Ectodermal cell (in vitro differentiated cells): ENCODE measurements around the gene GAS6.

Experiments used
- H3K27ac ChIP-seq: 2 replicates; pipeline ENCODE4 v1.7.0; 2013; ENCODE audit warnings: mild to moderate bottlenecking, low read depth, low read length; ENCODE audit not compliant: insufficient read depth, poor library complexity, severe bottlenecking
- H3K27me3 ChIP-seq: 2 replicates; pipeline ENCODE4 v1.7.0; 2013; ENCODE audit warnings: mild to moderate bottlenecking, low read length; ENCODE audit not compliant: insufficient read depth, control insufficient read depth, poor library complexity, severe bottlenecking
- H3K36me3 ChIP-seq: one replicate; pipeline ENCODE4 v1.7.0; 2013; ENCODE audit warnings: low read length; ENCODE audit not compliant: control insufficient read depth, insufficient read depth
- H3K4me1 ChIP-seq: one replicate; pipeline ENCODE4 v1.7.0; 2013; ENCODE audit warnings: low read length; ENCODE audit not compliant: control insufficient read depth, insufficient read depth
- H3K4me3 ChIP-seq: 2 replicates; pipeline ENCODE4 v1.7.0; 2013; ENCODE audit warnings: low read depth, low read length, control low read depth; ENCODE audit not compliant: insufficient read depth
- H3K9me3 ChIP-seq: 2 replicates; pipeline ENCODE4 v1.7.0; 2013; ENCODE audit warnings: mild to moderate bottlenecking, low read length, moderate library complexity; ENCODE audit not compliant: control insufficient read depth
- WGBS, 2 experiments: methylation state at CpG; one replicate each; pipeline ENCODE4 v1.1.7; 2013; ENCODE audit warnings: missing lambda C conversion rate in 2 of 2; 5-methylcytosine and 5-hydroxymethylcytosine counted together

GAS6 gene

GRCh38 chr13:113852536-113853517 is 11.0 kb downstream of the GAS6 start:
- H3K36me3 ChIP-seq, result no peaks in the 10 kb centered on the region
- no peak overlapping the region for H3K27ac ChIP-seq
- H3K4me1 ChIP-seq, result peaks cover 25% of the 10 kb centered on the region
- no peak overlapping the region for H3K4me3 ChIP-seq
- H3K9me3 ChIP-seq, result no peaks in the 10 kb centered on the region
- WGBS, 2 experiments, result 90 to 91% methylated on average over 22 of the region's 22 CpGs
- H3K27me3 ChIP-seq, result no peaks in the 10 kb centered on the region

- 93 to 94% methylated on average over 23 of the region's 23 CpGs for WGBS, 2 experiments
- no peak overlapping the region for H3K27ac ChIP-seq
- no peak overlapping the region for H3K4me3 ChIP-seq
- no peaks in the 10 kb centered on the region for H3K9me3 ChIP-seq
- H3K36me3 ChIP-seq, result no peaks in the 10 kb centered on the region
- no peaks in the 10 kb centered on the region for H3K27me3 ChIP-seq
- peaks cover 19% of the 10 kb centered on the region for H3K4me1 ChIP-seq
Observed at GRCh38 chr13:113851826-113852535, 11.9 kb downstream of the GAS6 start.

- Histone ChIP-seq H3K9me3 (no peaks in the 10 kb centered on the region), H3K27ac (no peak overlapping the region), H3K36me3 (no peaks in the 10 kb centered on the region), H3K4me3 (no peak overlapping the region), H3K27me3 (no peaks in the 10 kb centered on the region), H3K4me1 (peaks cover 19% of the 10 kb centered on the region)
- WGBS, 2 experiments, result 98 to 100% methylated on average over 1 of the region's 1 CpG
Observed at GRCh38 chr13:113851480-113851803, 12.4 kb downstream of the GAS6 start.

GRCh38 chr13:113850722-113851479 is 13.0 kb downstream of the GAS6 start:
- H3K9me3 ChIP-seq, result no peaks in the 10 kb centered on the region
- H3K4me1 ChIP-seq, result peaks cover 19% of the 10 kb centered on the region
- no peak overlapping the region for H3K4me3 ChIP-seq
- 94% methylated on average over 3 of the region's 3 CpGs for whole genome bisulfite sequencing, 2 experiments
- H3K27me3 ChIP-seq, result no peaks in the 10 kb centered on the region
- H3K36me3 ChIP-seq, result no peaks in the 10 kb centered on the region
- H3K27ac ChIP-seq, result no peak overlapping the region

GRCh38 chr13:113849981-113850721 is 13.7 kb downstream of the GAS6 start:
- no peaks in the 10 kb centered on the region for H3K9me3 ChIP-seq
- no peaks in the 10 kb centered on the region for H3K36me3 ChIP-seq
- H3K27me3 ChIP-seq, result no peaks in the 10 kb centered on the region
- WGBS, 2 experiments, result 95 to 96% methylated on average over 7 to 8 of the region's 8 CpGs
- no peak overlapping the region for H3K4me3 ChIP-seq
- peaks cover 14% of the 10 kb centered on the region for H3K4me1 ChIP-seq
- H3K27ac ChIP-seq, result no peak overlapping the region

GRCh38 chr13:113849546-113849945 is 14.3 kb downstream of the GAS6 start:
- H3K9me3 ChIP-seq, result no peaks in the 10 kb centered on the region
- no peak overlapping the region for H3K27ac ChIP-seq
- H3K36me3 ChIP-seq, result no peaks in the 10 kb centered on the region
- no peaks in the 10 kb centered on the region for H3K27me3 ChIP-seq
- H3K4me3 ChIP-seq, result no peak overlapping the region
- WGBS, 2 experiments, result 87 to 91% methylated on average over 3 of the region's 3 CpGs
- H3K4me1 ChIP-seq, result peaks cover 8% of the 10 kb centered on the region

- Histone ChIP-seq H3K9me3 (no peaks in the 10 kb centered on the region), H3K4me1 (no peaks in the 10 kb centered on the region), H3K27ac (no peak overlapping the region), H3K36me3 (no peaks in the 10 kb centered on the region), H3K27me3 (no peaks in the 10 kb centered on the region), H3K4me3 (no peak overlapping the region)
- WGBS, 2 experiments, result 91% methylated on average over 18 of the region's 18 CpGs
Observed at GRCh38 chr13:113848431-113849260, 15.2 kb downstream of the GAS6 start.

GRCh38 chr13:113848020-113848419 is 15.9 kb downstream of the GAS6 start:
- 94 to 95% methylated on average over 8 of the region's 8 CpGs for WGBS, 2 experiments
- no peaks in the 10 kb centered on the region for H3K4me1 ChIP-seq
- H3K4me3 ChIP-seq, result no peak overlapping the region

GRCh38 chr13:113846636-113847318 is 17.1 kb downstream of the GAS6 start:
- WGBS, 2 experiments, result 94 to 95% methylated on average over 28 of the region's 28 CpGs

More at GRCh38 chr13:113848020-113848419, 15.9 kb downstream of the GAS6 start:
- Histone ChIP-seq H3K27ac (no peak overlapping the region), H3K27me3 (no peaks in the 10 kb centered on the region), H3K9me3 (no peaks in the 10 kb centered on the region), H3K36me3 (no peaks in the 10 kb centered on the region)

More at GRCh38 chr13:113846636-113847318, 17.1 kb downstream of the GAS6 start:
- no peak overlapping the region for H3K27ac ChIP-seq
- H3K4me3 ChIP-seq, result no peak overlapping the region
- H3K27me3 ChIP-seq, result no peaks in the 10 kb centered on the region
- H3K9me3 ChIP-seq, result no peaks in the 10 kb centered on the region
- H3K4me1 ChIP-seq, result no peaks in the 10 kb centered on the region
- H3K36me3 ChIP-seq, result no peaks in the 10 kb centered on the region
